Ovary (tissue), 3 donors: Measurements from ENCODE around the gene C10orf53.

Experiments used
- EP300 ChIP-seq: sonication (generic); formaldehyde crosslinking; IDR thresholded peaks from one replicate; pipeline ENCODE4 v1.6.1; 2017; ENCODE audit warnings: antibody characterized with exemption
- TF ChIP-seq, protein P1 (sequence below), 3 donors: fragments of 450-650 bp in 2 of 3; fragments of 200-600 bp in 1 of 3; IDR thresholded peaks; one replicate each; pipeline versions ENCODE4 v1.5.1 to v1.8.0; 2016 to 2022; ENCODE audit warnings: antibody characterized with exemption in 3 of 3, mild to moderate bottlenecking in 1 of 3
- donor health status: DM: no; HTN: no; CAD: no.

DNA sequence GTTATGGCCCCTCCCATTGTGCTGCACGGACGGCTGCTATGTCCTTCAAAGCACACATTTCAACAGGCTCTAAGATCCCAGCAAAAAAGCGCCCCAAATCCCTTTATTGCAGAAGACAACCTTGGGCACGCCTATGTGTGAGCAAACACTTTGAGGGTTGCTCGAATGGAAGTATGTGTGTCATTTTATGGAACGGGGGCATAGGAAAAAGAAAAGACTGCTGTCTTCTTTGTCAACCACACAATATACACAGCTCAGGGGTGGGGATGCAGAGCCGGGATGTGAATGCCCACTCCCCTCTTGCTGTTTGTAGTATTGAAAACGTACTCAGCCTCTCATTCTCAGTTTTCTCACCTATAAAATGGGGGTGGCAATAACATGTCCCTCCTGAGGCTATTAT, 32.0 kb downstream of the C10orf53 start:
- TF ChIP-seq, protein P1, sequence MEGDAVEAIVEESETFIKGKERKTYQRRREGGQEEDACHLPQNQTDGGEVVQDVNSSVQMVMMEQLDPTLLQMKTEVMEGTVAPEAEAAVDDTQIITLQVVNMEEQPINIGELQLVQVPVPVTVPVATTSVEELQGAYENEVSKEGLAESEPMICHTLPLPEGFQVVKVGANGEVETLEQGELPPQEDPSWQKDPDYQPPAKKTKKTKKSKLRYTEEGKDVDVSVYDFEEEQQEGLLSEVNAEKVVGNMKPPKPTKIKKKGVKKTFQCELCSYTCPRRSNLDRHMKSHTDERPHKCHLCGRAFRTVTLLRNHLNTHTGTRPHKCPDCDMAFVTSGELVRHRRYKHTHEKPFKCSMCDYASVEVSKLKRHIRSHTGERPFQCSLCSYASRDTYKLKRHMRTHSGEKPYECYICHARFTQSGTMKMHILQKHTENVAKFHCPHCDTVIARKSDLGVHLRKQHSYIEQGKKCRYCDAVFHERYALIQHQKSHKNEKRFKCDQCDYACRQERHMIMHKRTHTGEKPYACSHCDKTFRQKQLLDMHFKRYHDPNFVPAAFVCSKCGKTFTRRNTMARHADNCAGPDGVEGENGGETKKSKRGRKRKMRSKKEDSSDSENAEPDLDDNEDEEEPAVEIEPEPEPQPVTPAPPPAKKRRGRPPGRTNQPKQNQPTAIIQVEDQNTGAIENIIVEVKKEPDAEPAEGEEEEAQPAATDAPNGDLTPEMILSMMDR (IDR thresholded peaks at IDR 0.05): no peak
- no peak for TF ChIP-seq EP300
